GM23338 (cell line): ENCODE results near the gene EVC2. TPM values are rescaled to one million over a fixed set of nuclear protein-coding genes. Genes with fewer than 3 reads are reported as not detected.

ENCODE experiments used
- ATAC-seq: fragments of 200-7000 bp; cut with Tn5 transposase; 3 replicates; pipeline ENCODE4 v1.9.1; 2020
- DNase-seq: peaks from one replicate; pipeline ENCODE4 v3.0.0-alpha.2; 2015; ENCODE audit warnings: low spot score
- H2AFZ ChIP-seq: fragments of 200-600 bp; sonication (generic); 2 replicates; pipeline ENCODE4 v1.8.0; 2016; ENCODE audit warnings: antibody characterized with exemption, mild to moderate bottlenecking, moderate library complexity
- H3F3A ChIP-seq: fragments of 200-600 bp; sonication (generic); replicated peaks from 2 replicates; pipeline ENCODE4 v1.8.0; 2017; ENCODE audit warnings: antibody characterized with exemption, mixed run types, low read depth
- H3K27ac ChIP-seq: fragments of 200-600 bp; sonication (generic); 2 replicates; pipeline ENCODE4 v1.6.1; 2016; ENCODE audit warnings: low read depth
- H3K27me3 ChIP-seq: fragments of 200-600 bp; sonication (generic); 2 replicates; pipeline ENCODE4 v1.8.0; 2016; ENCODE audit warnings: mild to moderate bottlenecking, mixed run types, moderate library complexity; ENCODE audit not compliant: insufficient read depth
- H3K36me3 ChIP-seq: fragments of 200-600 bp; sonication (generic); 2 replicates; pipeline ENCODE4 v1.8.0; 2016; ENCODE audit warnings: mild to moderate bottlenecking; ENCODE audit not compliant: insufficient read depth
- H3K4me1 ChIP-seq: fragments of 200-600 bp; sonication (generic); 2 replicates; pipeline ENCODE4 v1.8.0; 2016; ENCODE audit warnings: mild to moderate bottlenecking, moderate library complexity; ENCODE audit not compliant: insufficient read depth
- H3K4me2 ChIP-seq: fragments of 200-600 bp; sonication (generic); 2 replicates; pipeline ENCODE4 v1.7.1; 2017; ENCODE audit warnings: mixed run types
- H3K4me3 ChIP-seq: fragments of 200-600 bp; sonication (generic); 2 replicates; pipeline ENCODE4 v1.6.1; 2016; ENCODE audit warnings: mixed run types
- H3K79me2 ChIP-seq: fragments of 200-600 bp; sonication (generic); replicated peaks from 2 replicates; pipeline ENCODE4 v1.8.0; 2017; ENCODE audit warnings: mild to moderate bottlenecking; ENCODE audit not compliant: insufficient read depth
- H3K9me2 ChIP-seq: fragments of 200-600 bp; sonication (generic); 2 replicates; pipeline ENCODE4 v1.8.0; 2017; ENCODE audit not compliant: insufficient read depth
- H4K20me1 ChIP-seq: fragments of 200-600 bp; sonication (generic); replicated peaks from 2 replicates; pipeline ENCODE4 v1.8.0; 2017; ENCODE audit warnings: mild to moderate bottlenecking; ENCODE audit not compliant: insufficient read depth
- H3K27ac Mint-ChIP-seq: 2 replicates; pipeline ENCODE4 v1.8.0; 2020; ENCODE audit warnings: inconsistent platforms, mild to moderate bottlenecking, moderate library complexity, mixed read lengths
- H3K27me3 Mint-ChIP-seq: 3 replicates; pipeline ENCODE4 v1.8.0; 2022; ENCODE audit warnings: low read depth, mild to moderate bottlenecking, moderate library complexity, mixed read lengths, inconsistent platforms; ENCODE audit not compliant: insufficient read depth, poor library complexity
- H3K36me3 Mint-ChIP-seq: 3 replicates; pipeline ENCODE4 v1.8.0; 2021; ENCODE audit warnings: low read depth, mild to moderate bottlenecking, inconsistent platforms, moderate library complexity, mixed read lengths
- H3K4me1 Mint-ChIP-seq: 3 replicates; pipeline ENCODE4 v1.8.0; 2020; ENCODE audit warnings: mild to moderate bottlenecking, inconsistent platforms, mixed read lengths
- H3K4me3 Mint-ChIP-seq: 3 replicates; pipeline ENCODE4 v1.8.0; 2021; ENCODE audit warnings: moderate library complexity, mild to moderate bottlenecking, inconsistent platforms, mixed read lengths
- H3K9me3 Mint-ChIP-seq: 3 replicates; pipeline ENCODE4 v1.8.0; 2020; ENCODE audit warnings: moderate library complexity, mild to moderate bottlenecking, inconsistent platforms, mixed read lengths
- CREB1 ChIP-seq: fragments of 250-450 bp; sonication (Bioruptor Pico); IDR thresholded peaks from 2 replicates; pipeline ENCODE4 v1.5.0; 2020; ENCODE audit warnings: low read depth, mild to moderate bottlenecking, moderate library complexity
- CTCF ChIP-seq, 2 experiments: fragments of 200-600 bp in 1 of 2; sonication (generic) in 1 of 2; conservative IDR thresholded peaks; 2 replicates each; pipeline versions ENCODE4 v1.5.1 to v1.6.1; 2016 to 2017; ENCODE audit warnings: antibody characterized with exemption in 2 of 2, low read depth in 2 of 2, mild to moderate bottlenecking in 2 of 2, moderate library complexity in 1 of 2
- EZH2phosphoT487 ChIP-seq: fragments of 200-600 bp; sonication (generic); IDR thresholded peaks from one replicate; pipeline ENCODE4 v1.8.1; 2018; ENCODE audit warnings: antibody characterized with exemption; ENCODE audit not compliant: unreplicated experiment
- JUNB ChIP-seq: IDR thresholded peaks from one replicate; pipeline ENCODE4 v1.6.1; 2016; ENCODE audit warnings: antibody characterized with exemption; ENCODE audit not compliant: unreplicated experiment
- NANOG ChIP-seq: IDR thresholded peaks from 2 replicates; pipeline ENCODE4 v1.6.1; 2016; ENCODE audit warnings: antibody characterized with exemption, borderline replicate concordance
- POLR2AphosphoS5 ChIP-seq: IDR thresholded peaks from 2 replicates; pipeline ENCODE4 v1.6.1; 2016; ENCODE audit warnings: antibody characterized with exemption, low read depth
- REST ChIP-seq: IDR thresholded peaks from one replicate; pipeline ENCODE4 v1.6.1; 2018; ENCODE audit warnings: antibody characterized with exemption; ENCODE audit not compliant: unreplicated experiment
- STAT1 ChIP-seq: IDR thresholded peaks from one replicate; pipeline ENCODE4 v1.6.1; 2016; ENCODE audit warnings: antibody characterized with exemption; ENCODE audit not compliant: unreplicated experiment
- ZNF114 ChIP-seq: fragments of 250-450 bp; sonication (Bioruptor Pico); IDR thresholded peaks from 2 replicates; pipeline ENCODE4 v1.5.0; 2020; ENCODE audit warnings: mild to moderate bottlenecking, moderate library complexity
- polyA plus RNA-seq: library from polyadenylated mRNA; unstranded; fragments of >200 nt; fragmentation: Nextera tagmentation; extraction: Ambion mirVana; gene quantifications from 2 replicates; pipeline ENCODE4 v1.2.1, GENCODE V29; 2016
- total RNA-seq: library from RNA; depleted of rRNA; stranded (reverse); fragments of >200 nt; shearing (Covaris generic); gene quantifications from 2 replicates; pipeline ENCODE4 v1.2.3, GENCODE V29; 2014
- TF ChIP-seq, protein P1 (sequence below): IDR thresholded peaks from 2 replicates; pipeline ENCODE4 v1.6.1; 2016; ENCODE audit warnings: antibody characterized with exemption
- TF ChIP-seq, protein P2 (sequence below): fragments of 250-450 bp; sonication (Bioruptor Pico); IDR thresholded peaks from 2 replicates; pipeline ENCODE4 v1.5.0; 2020; ENCODE audit warnings: mild to moderate bottlenecking, moderate library complexity

EVC2 gene
- total and polyA plus RNA-seq, 2 experiments from 2014 or later = 3.4 to 11.5 TPM

- Mint-ChIP-seq H3K4me3 (no peak overlapping the region), H3K36me3 (peaks cover 22% of the 10 kb centered on the region), H3K27ac (no peak overlapping the region), H3K9me3 (no peaks in the 10 kb centered on the region), H3K27me3 (peaks cover 10% of the 10 kb centered on the region), H3K4me1 (peaks cover 4% of the 10 kb centered on the region)
- H3K27ac ChIP-seq = no peak overlapping the region
- H3K4me3 ChIP-seq = no peak overlapping the region
- TF ChIP-seq, protein P1, sequence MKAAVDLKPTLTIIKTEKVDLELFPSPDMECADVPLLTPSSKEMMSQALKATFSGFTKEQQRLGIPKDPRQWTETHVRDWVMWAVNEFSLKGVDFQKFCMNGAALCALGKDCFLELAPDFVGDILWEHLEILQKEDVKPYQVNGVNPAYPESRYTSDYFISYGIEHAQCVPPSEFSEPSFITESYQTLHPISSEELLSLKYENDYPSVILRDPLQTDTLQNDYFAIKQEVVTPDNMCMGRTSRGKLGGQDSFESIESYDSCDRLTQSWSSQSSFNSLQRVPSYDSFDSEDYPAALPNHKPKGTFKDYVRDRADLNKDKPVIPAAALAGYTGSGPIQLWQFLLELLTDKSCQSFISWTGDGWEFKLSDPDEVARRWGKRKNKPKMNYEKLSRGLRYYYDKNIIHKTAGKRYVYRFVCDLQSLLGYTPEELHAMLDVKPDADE = no peak
- TF ChIP-seq JUNB (no peak), ZNF114 (no peak), NANOG (no peak), CREB1 (no peak), EZH2phosphoT487 (no peak), POLR2AphosphoS5 (no peak), CTCF (conservative IDR thresholded peaks at IDR 0.05; ENCODE audit: low read depth in 2 of 2) (no peak), STAT1 (no peak), REST (no peak)
- TF ChIP-seq, protein P2, sequence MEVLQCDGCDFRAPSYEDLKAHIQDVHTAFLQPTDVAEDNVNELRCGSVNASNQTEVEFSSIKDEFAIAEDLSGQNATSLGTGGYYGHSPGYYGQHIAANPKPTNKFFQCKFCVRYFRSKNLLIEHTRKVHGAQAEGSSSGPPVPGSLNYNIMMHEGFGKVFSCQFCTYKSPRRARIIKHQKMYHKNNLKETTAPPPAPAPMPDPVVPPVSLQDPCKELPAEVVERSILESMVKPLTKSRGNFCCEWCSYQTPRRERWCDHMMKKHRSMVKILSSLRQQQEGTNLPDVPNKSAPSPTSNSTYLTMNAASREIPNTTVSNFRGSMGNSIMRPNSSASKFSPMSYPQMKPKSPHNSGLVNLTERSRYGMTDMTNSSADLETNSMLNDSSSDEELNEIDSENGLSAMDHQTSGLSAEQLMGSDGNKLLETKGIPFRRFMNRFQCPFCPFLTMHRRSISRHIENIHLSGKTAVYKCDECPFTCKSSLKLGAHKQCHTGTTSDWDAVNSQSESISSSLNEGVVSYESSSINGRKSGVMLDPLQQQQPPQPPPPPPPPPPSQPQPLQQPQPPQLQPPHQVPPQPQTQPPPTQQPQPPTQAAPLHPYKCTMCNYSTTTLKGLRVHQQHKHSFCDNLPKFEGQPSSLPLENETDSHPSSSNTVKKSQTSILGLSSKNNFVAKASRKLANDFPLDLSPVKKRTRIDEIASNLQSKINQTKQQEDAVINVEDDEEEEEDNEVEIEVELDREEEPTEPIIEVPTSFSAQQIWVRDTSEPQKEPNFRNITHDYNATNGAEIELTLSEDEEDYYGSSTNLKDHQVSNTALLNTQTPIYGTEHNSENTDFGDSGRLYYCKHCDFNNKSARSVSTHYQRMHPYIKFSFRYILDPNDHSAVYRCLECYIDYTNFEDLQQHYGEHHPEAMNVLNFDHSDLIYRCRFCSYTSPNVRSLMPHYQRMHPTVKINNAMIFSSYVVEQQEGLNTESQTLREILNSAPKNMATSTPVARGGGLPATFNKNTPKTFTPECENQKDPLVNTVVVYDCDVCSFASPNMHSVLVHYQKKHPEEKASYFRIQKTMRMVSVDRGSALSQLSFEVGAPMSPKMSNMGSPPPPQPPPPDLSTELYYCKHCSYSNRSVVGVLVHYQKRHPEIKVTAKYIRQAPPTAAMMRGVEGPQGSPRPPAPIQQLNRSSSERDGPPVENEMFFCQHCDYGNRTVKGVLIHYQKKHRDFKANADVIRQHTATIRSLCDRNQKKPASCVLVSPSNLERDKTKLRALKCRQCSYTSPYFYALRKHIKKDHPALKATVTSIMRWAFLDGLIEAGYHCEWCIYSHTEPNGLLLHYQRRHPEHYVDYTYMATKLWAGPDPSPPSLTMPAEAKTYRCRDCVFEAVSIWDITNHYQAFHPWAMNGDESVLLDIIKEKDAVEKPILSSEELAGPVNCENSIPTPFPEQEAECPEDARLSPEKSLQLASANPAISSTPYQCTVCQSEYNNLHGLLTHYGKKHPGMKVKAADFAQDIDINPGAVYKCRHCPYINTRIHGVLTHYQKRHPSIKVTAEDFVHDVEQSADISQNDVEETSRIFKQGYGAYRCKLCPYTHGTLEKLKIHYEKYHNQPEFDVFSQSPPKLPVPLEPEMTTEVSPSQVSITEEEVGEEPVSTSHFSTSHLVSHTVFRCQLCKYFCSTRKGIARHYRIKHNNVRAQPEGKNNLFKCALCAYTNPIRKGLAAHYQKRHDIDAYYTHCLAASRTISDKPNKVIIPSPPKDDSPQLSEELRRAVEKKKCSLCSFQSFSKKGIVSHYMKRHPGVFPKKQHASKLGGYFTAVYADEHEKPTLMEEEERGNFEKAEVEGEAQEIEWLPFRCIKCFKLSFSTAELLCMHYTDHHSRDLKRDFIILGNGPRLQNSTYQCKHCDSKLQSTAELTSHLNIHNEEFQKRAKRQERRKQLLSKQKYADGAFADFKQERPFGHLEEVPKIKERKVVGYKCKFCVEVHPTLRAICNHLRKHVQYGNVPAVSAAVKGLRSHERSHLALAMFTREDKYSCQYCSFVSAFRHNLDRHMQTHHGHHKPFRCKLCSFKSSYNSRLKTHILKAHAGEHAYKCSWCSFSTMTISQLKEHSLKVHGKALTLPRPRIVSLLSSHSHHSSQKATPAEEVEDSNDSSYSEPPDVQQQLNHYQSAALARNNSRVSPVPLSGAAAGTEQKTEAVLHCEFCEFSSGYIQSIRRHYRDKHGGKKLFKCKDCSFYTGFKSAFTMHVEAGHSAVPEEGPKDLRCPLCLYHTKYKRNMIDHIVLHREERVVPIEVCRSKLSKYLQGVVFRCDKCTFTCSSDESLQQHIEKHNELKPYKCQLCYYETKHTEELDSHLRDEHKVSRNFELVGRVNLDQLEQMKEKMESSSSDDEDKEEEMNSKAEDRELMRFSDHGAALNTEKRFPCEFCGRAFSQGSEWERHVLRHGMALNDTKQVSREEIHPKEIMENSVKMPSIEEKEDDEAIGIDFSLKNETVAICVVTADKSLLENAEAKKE = no peak
- no peak for DNase-seq
- no peaks in the 10 kb centered on the region for H3K4me1 ChIP-seq
- H2AFZ ChIP-seq = no peak overlapping the region
- no peak overlapping the region for H3K4me2 ChIP-seq
- no peaks in the 10 kb centered on the region for H3K79me2 ChIP-seq
- no peaks in the 10 kb centered on the region for H3F3A ChIP-seq
- no peaks in the 10 kb centered on the region for H3K9me2 ChIP-seq
- H4K20me1 ChIP-seq = no peaks in the 10 kb centered on the region
- H3K27me3 ChIP-seq = no peaks in the 10 kb centered on the region
- H3K36me3 ChIP-seq = no peaks in the 10 kb centered on the region; the same call in 1 of the 2 replicates
- ATAC-seq = no peak
Observed at GRCh38 chr4:5572751-5573150, 135.6 kb downstream of the EVC2 start.
